Cardiac fibroblast (primary cell): ENCODE measurements around the gene COL27A1.

Experiments used
- DNase-seq, 2 donors: peaks; one replicate each; pipeline versions ENCODE4 v3.0.0 to v3.0.0-alpha.2; 2010; ENCODE audit warnings: low read depth in 2 of 2
- H3K4me3 ChIP-seq, 2 donors: replicated peaks in 1 of 2; 1 replicate in 1 of 2; 2 replicates in 1 of 2; pipeline ENCODE4 v1.5.1; 2011; ENCODE audit warnings: low read depth in 2 of 2, low read length in 2 of 2, mild to moderate bottlenecking in 2 of 2, moderate library complexity in 1 of 2
- CTCF ChIP-seq: IDR thresholded peaks from one replicate; pipeline ENCODE4 v1.5.1; 2011; ENCODE audit warnings: low read depth, mild to moderate bottlenecking, low read length, inconsistent platforms

Gene COL27A1

GRCh38 chr9:114240647-114241558 lies 85.6 kb downstream of the COL27A1 start:
- no peak overlapping the region for H3K4me3 ChIP-seq
- TF ChIP-seq CTCF = no peak
- no peak for DNase-seq

- no peak overlapping the region for H3K4me3 ChIP-seq
- no peak for DNase-seq
- no peak for TF ChIP-seq CTCF
These were observed 87.5 kb downstream of the COL27A1 start for GRCh38 chr9:114242837-114243236.

GRCh38 chr9:114243240-114243639 lies 87.9 kb downstream of the COL27A1 start:
- no peak for TF ChIP-seq CTCF

GRCh38 chr9:114244570-114244969 lies 89.2 kb downstream of the COL27A1 start:
- DNase-seq = no peak
- no peak overlapping the region for H3K4me3 ChIP-seq
- TF ChIP-seq CTCF = no peak

More at GRCh38 chr9:114243240-114243639, 87.9 kb downstream of the COL27A1 start:
- no peak overlapping the region for H3K4me3 ChIP-seq
- DNase-seq = no peak

- H3K4me3 ChIP-seq = no peak overlapping the region
- TF ChIP-seq CTCF = no peak
- DNase-seq = no peak
These were observed 91.2 kb downstream of the COL27A1 start for GRCh38 chr9:114246558-114246957.

GRCh38 chr9:114247077-114247476 lies 91.7 kb downstream of the COL27A1 start:
- DNase-seq = no peak
- no peak overlapping the region for H3K4me3 ChIP-seq
- TF ChIP-seq CTCF = no peak
